K562 treated with DMSO at 1 percent for 48 hours (cell line): ENCODE measurements around the gene ZNF805. TPM values are rescaled to one million over a fixed set of nuclear protein-coding genes. Genes with fewer than 3 reads are reported as not detected.

Source experiments
- total RNA-seq: library from RNA; unstranded; fragments of 300-600 nt; gene quantifications from 2 replicates; pipeline ENCODE4 v1.2.3, GENCODE V29; 2022; ENCODE audit warnings: low replicate concordance; ENCODE audit errors: extremely low read depth

The ZNF805 gene
- total RNA-seq, result not detected in 2 replicates

GRCh38 chr19:57240311-57241090, at the start of gene ZNF805:
Gene ZNF805, plus strand, starts transcription at chr19:57240632. Its CDS starts 260 bp downstream, at chr19:57240892.

GRCh38 chr19:57191141-57192076, 49.0 kb upstream of the ZNF805 start, which contains the start of gene ZNF264:
Gene ZNF264, plus strand, starts transcription at chr19:57191500. Its CDS starts 414 bp downstream, at chr19:57191914.

GRCh38 chr19:57280165-57280961, 39.9 kb downstream of the ZNF805 start, which contains the start of gene ZNF460:
Gene ZNF460, plus strand, starts transcription at chr19:57280485. Its CDS starts 322 bp downstream, at chr19:57280807.

Other genes with a start within 250 kb of the ZNF805 start
- gene USP29, start 120.6 kb upstream of the ZNF805 start, total RNA-seq, result not detected in 2 replicates
- gene ZIM3, start 95.4 kb upstream of the ZNF805 start, total RNA-seq, result not detected in 2 replicates
- gene DUXA, start 73.1 kb upstream of the ZNF805 start, total RNA-seq, result not detected in 2 replicates
- not detected in 2 replicates for gene ZNF264, start 49.1 kb upstream of the ZNF805 start, total RNA-seq
- not detected in 2 replicates for gene AURKC, start 9.6 kb upstream of the ZNF805 start, total RNA-seq
- not detected in 2 replicates for gene ZNF460, start 39.9 kb downstream of the ZNF805 start, total RNA-seq
- gene ZNF543, start 79.8 kb downstream of the ZNF805 start, total RNA-seq, result not detected in 2 replicates
- not detected in 2 replicates for gene ZNF304, start 110.6 kb downstream of the ZNF805 start, total RNA-seq
- not detected in 2 replicates for gene TRAPPC2B, start 122.9 kb downstream of the ZNF805 start, total RNA-seq
- not detected in 2 replicates for gene ZNF547, start 122.9 kb downstream of the ZNF805 start, total RNA-seq
- gene ZNF548, start 149.2 kb downstream of the ZNF805 start, total RNA-seq, result not detected in 2 replicates
- gene ZNF17, start 170.5 kb downstream of the ZNF805 start, total RNA-seq, result not detected in 2 replicates
- not detected in 2 replicates for gene ZNF749, start 194.7 kb downstream of the ZNF805 start, total RNA-seq
- gene VN1R1, start 216.5 kb downstream of the ZNF805 start, total RNA-seq, result not detected in 2 replicates
- gene ZNF772, start 236.9 kb downstream of the ZNF805 start, total RNA-seq, result not detected in 2 replicates
- gene ZNF419, start 247.1 kb downstream of the ZNF805 start, total RNA-seq, result not detected in 2 replicates